Fibroblast of villous mesenchyme (primary cell): Measurements from ENCODE around the gene TUBB4B. TPM values are rescaled to one million over a fixed set of nuclear protein-coding genes. Genes with fewer than 3 reads are reported as not detected.

Source experiments
- DNase-seq: peaks from one replicate; pipeline ENCODE4 v3.0.0-alpha.2; 2010; ENCODE audit warnings: low read depth
- H3K4me3 ChIP-seq: 2 replicates; pipeline ENCODE4 v1.5.1; 2011; ENCODE audit warnings: low read depth, mild to moderate bottlenecking, low read length
- total RNA-seq: library from RNA; depleted of rRNA; stranded (reverse); fragments of >200 nt; gene quantifications from 2 replicates; pipeline ENCODE4 v1.2.3, GENCODE V29; 2012
- TF ChIP-seq, protein P1 (sequence below): IDR thresholded peaks from 2 replicates; pipeline ENCODE4 v1.5.1; 2012; ENCODE audit warnings: low read depth, mild to moderate bottlenecking, low read length; ENCODE audit not compliant: insufficient read depth

The TUBB4B gene
- total RNA-seq, 1 donor = 218 TPM

DNA sequence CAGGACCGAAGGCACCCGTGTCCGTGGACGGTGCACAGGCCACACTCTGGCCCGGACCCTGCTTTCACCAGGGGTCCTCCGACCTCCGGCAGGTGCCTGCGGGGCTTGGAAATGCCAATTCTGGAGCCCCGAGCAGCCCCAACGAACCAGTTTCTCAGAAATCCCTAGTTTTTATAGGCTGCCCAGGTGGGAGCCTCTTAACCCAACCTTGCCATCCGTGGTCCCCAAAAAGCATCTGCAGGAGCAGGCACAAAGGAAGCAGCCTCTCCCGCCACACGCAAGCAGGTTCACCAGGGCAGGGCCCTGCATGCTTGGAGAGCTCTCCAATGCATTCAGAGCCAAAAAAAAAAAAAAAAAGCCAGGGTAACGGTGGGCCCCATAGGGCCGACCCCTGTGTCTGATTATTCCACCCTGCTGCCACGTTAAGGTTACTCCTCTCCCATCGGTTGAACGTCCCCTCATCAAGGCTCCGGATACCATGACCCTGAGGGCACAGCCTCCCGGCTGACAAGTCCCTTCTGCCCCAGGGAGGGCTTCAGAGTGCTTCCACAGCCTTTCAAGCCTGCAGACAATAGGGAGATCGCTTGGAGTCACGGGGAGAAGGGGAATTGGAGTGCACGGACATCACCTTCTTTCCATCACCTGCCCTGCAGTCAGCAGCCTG is 39.8 kb upstream of the TUBB4B start:
- TF ChIP-seq, protein P1, sequence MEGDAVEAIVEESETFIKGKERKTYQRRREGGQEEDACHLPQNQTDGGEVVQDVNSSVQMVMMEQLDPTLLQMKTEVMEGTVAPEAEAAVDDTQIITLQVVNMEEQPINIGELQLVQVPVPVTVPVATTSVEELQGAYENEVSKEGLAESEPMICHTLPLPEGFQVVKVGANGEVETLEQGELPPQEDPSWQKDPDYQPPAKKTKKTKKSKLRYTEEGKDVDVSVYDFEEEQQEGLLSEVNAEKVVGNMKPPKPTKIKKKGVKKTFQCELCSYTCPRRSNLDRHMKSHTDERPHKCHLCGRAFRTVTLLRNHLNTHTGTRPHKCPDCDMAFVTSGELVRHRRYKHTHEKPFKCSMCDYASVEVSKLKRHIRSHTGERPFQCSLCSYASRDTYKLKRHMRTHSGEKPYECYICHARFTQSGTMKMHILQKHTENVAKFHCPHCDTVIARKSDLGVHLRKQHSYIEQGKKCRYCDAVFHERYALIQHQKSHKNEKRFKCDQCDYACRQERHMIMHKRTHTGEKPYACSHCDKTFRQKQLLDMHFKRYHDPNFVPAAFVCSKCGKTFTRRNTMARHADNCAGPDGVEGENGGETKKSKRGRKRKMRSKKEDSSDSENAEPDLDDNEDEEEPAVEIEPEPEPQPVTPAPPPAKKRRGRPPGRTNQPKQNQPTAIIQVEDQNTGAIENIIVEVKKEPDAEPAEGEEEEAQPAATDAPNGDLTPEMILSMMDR = no peak
- peak overlapping the region; percentile 76 for H3K4me3 ChIP-seq
- no peak for DNase-seq

DNA sequence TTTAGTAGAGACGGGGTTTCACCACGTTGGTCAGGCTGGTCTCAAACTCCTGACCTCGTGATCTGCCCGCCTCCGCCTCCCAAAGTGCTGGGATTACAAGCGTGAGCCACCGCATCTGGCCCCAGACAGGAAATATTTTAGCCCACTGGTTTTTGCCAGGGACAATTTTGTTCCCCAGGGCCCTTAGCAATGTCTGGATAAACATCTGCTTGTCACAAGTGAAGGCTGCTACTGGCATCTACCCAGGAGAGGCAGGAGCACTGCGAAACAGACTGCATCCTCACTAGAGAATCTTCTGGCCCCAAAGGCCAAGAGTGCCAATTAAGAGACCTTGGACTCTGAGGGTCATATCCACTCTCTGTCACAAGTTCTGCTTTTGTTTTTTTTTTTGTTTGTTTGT is 38.1 kb upstream of the TUBB4B start:
- H3K4me3 ChIP-seq = no peak overlapping the region
- no peak for DNase-seq
- TF ChIP-seq, protein P1 = no peak

DNA sequence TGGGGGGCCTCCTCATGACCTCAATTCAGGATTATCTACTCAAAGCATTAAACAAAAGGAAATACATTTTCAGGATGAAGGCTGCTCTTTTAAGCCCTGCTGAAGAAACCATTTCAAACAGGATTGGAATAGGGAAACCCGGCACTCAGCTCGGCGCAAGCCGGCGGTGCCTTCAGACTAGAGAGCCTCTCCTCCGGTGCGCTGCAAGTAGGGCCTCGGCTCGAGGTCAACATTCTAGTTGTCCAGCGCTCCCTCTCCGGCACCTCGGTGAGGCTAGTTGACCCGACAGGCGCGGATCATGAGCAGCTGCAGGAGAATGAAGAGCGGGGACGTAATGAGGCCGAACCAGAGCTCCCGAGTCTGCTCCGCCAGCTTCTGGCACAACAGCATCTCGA is 36.4 kb upstream of the TUBB4B start:
- H3K4me3 ChIP-seq = peak overlapping the region; percentile 96
- no peak for DNase-seq
- TF ChIP-seq, protein P1 = no peak

DNA sequence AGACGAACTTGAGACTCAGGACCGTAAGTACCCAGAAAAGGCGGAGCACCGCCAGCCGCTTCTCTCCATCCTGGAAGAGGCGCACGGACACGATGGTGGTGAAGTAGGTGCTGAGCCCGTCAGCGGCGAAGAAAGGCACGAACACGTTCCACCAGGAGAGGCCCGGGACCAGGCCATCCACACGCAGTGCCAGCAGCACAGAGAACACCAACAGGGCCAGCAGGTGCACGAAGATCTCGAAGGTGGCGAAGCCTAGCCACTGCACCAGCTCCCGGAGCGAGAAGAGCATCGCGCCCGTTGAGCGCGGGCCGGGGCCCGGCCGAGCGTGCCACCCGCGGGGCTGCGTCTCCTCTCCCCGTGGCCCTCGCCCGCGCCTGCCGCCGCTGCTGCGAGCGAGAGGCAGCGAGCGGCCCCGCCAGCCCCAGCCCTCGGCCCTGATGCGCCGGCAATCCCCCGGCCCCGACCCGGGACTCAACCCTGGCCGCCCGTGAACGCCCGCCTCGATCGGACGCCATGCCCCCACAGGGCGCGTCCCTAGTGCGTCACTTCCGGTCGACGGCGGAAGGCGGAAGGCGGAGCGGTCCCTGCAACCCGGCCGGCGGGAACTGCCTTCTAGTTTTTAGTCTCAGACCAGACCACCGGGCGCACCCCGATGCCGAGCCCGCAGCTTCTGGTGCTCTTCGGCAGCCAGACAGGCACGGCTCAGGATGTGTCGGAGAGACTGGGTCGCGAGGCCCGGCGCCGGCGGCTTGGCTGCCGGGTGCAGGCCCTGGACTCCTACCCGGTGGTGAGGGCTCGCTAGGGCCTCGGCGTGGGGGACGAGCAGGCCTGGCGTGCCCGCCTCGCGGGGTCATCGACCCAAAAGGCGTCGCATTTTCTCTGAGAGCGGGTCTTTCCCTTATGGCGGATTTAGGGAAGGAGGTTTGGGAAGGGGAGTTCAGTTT is 35.7 kb upstream of the TUBB4B start, which contains the start of the genes NDOR1 and TMEM203:
Gene NDOR1, plus strand, starts transcription at position 575 of the 944 bp plus-strand sequence. Its CDS starts 78 bp downstream, at position 653.
Gene TMEM203, minus strand, starts transcription at position 523 of the 944 bp plus-strand sequence. Its CDS starts 234 bp downstream, at position 289.
- H3K4me3 ChIP-seq = peak within 1 kb of the TSS; percentile 96
- TF ChIP-seq, protein P1 = no peak
- peak; percentile 85 for DNase-seq

DNA sequence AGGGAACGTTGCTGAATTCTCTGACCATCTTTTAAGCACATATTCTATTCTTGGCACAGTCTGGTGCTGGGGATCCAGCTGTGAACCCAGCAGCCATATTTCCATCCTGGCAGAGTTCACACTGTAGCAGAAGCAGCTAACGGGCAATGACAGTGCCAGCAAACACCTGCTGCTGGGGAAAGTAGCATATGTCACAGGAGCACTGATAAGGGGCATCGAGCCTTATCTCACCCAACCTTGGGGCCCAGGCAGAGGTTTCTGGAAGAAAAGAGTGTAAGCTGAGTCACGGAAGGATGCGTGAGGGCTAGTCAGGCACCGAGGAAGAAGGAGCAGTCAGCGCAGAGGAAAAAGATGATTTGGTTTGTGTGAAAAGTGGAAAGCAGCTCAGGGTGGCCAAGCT is 34.5 kb upstream of the TUBB4B start:
- TF ChIP-seq, protein P1 = no peak
- no peak for DNase-seq
- peak overlapping the region; percentile 96 for H3K4me3 ChIP-seq

DNA sequence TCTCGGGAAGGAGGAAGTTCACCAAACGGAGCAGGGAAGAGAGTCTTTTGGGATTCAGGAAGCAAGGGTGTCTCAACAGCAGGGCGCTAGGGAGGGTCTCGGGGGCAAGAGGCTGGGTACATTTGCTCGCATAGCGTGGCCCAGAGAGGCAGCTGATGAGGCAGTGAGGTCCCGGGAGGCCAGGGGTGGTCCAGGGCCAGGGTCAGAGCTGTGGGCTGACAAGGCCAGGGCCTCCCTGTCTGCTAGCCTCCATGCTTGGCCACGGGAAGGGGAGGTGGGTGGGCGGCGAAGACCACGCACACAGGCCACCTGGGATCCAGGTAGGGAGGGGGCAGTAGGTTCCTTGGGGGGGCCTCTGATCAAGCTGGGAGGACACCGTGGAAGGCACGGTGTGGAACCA is 29.6 kb upstream of the TUBB4B start:
- no peak for DNase-seq
- H3K4me3 ChIP-seq = no peak overlapping the region
- TF ChIP-seq, protein P1 = no peak
